GM12891 (cell line): ENCODE results near the gene NVL.

Source experiments
- DNase-seq: peaks from one replicate; pipeline ENCODE4 v3.0.0; 2011; ENCODE audit warnings: low spot score; ENCODE audit not compliant: insufficient read length
- FAIRE-seq: peaks from 2 replicates; lab custom pipeline; 2011; peaks lifted over from hg19 to GRCh38; lab: Jason Lieb, UNC
- PAX5 ChIP-seq: IDR thresholded peaks from 2 replicates; pipeline ENCODE4 v1.6.1; 2011; ENCODE audit warnings: low read length, moderate library complexity, mild to moderate bottlenecking; ENCODE audit not compliant: insufficient read depth, severe bottlenecking
- POLR2A ChIP-seq: IDR thresholded peaks from 2 replicates; pipeline ENCODE4 v1.6.1; 2011; ENCODE audit warnings: low read depth, low read length, control low read depth
- POLR2AphosphoS5 ChIP-seq: IDR thresholded peaks from 2 replicates; pipeline ENCODE4 v1.6.1; 2011; ENCODE audit warnings: low read depth, low read length, control low read depth
- POU2F2 ChIP-seq: IDR thresholded peaks from 2 replicates; pipeline ENCODE4 v1.6.1; 2011; ENCODE audit warnings: low read depth, mild to moderate bottlenecking, control low read depth, low read length, moderate library complexity
- SPI1 ChIP-seq: IDR thresholded peaks from 2 replicates; pipeline ENCODE4 v1.6.1; 2011; ENCODE audit warnings: low read depth, low read length, control low read depth
- TAF1 ChIP-seq: IDR thresholded peaks from 2 replicates; pipeline ENCODE4 v1.6.1; 2011; ENCODE audit warnings: low read depth, low read length, control low read depth

NVL gene

GRCh38 chr1:224235813-224236493 lies 94.0 kb downstream of the NVL start:
- DNase-seq (no peak), FAIRE-seq (no peak)
- no peak for TF ChIP-seq TAF1
- no peak for TF ChIP-seq POLR2AphosphoS5
- no peak for TF ChIP-seq POLR2A
- no peak for TF ChIP-seq POU2F2
- no peak for TF ChIP-seq SPI1
- no peak for TF ChIP-seq PAX5

GRCh38 chr1:224234017-224234416 lies 96.0 kb downstream of the NVL start:
- no peak for DNase-seq
- FAIRE-seq, result no peak
- TF ChIP-seq POLR2AphosphoS5 (no peak), POLR2A (no peak), POU2F2 (no peak), TAF1 (no peak), SPI1 (no peak), PAX5 (no peak)

- no peak for FAIRE-seq
- TF ChIP-seq TAF1, result no peak
- no peak for TF ChIP-seq PAX5
- no peak for TF ChIP-seq SPI1
- TF ChIP-seq POU2F2, result no peak
- TF ChIP-seq POLR2A, result no peak
- no peak for DNase-seq
Observed at GRCh38 chr1:224226849-224227502, 103.0 kb downstream of the NVL start.

- TF ChIP-seq PAX5 (no peak), POLR2AphosphoS5 (no peak), TAF1 (no peak), SPI1 (no peak), POLR2A (no peak), POU2F2 (no peak)
- DNase-seq, result no peak
- no peak for FAIRE-seq
Observed at GRCh38 chr1:224223819-224224714, 105.9 kb downstream of the NVL start.

- DNase-seq, result no peak
- TF ChIP-seq SPI1, result no peak
- no peak for TF ChIP-seq POLR2AphosphoS5
- TF ChIP-seq TAF1, result no peak
- TF ChIP-seq POLR2A, result no peak
- no peak for TF ChIP-seq POU2F2
- no peak for TF ChIP-seq PAX5
- no peak for FAIRE-seq
Observed at GRCh38 chr1:224219612-224220059, 110.3 kb downstream of the NVL start.

GRCh38 chr1:224219011-224219611 lies 110.9 kb downstream of the NVL start:
- TF ChIP-seq PAX5 (no peak), POU2F2 (no peak), POLR2AphosphoS5 (no peak), SPI1 (no peak), POLR2A (no peak), TAF1 (no peak)
- FAIRE-seq (no peak), DNase-seq (no peak)

- no peak for DNase-seq
- FAIRE-seq, result no peak
- TF ChIP-seq PAX5, result no peak
- TF ChIP-seq SPI1, result no peak
Observed at GRCh38 chr1:224217655-224218623, 112.0 kb downstream of the NVL start.

GRCh38 chr1:224216382-224216781 lies 113.6 kb downstream of the NVL start:
- DNase-seq (no peak), FAIRE-seq (no peak)
- no peak for TF ChIP-seq POU2F2
- TF ChIP-seq POLR2A, result no peak
- no peak for TF ChIP-seq TAF1
- TF ChIP-seq SPI1, result no peak
- no peak for TF ChIP-seq PAX5
